H1 (cell line): ENCODE results near the gene RFT1. TPM values are rescaled to one million over a fixed set of nuclear protein-coding genes. Genes with fewer than 3 reads are reported as not detected.

Experiments used
- CTCF ChIA-PET: fragments of 300-600 bp; sonication (Branson Sonifier 250); formaldehyde crosslinking; loops from one replicate; lab custom pipeline; 2021; ENCODE audit not compliant: partially characterized antibody; lab: Charles Lee
- POLR2A ChIA-PET: fragments of 300-600 bp; sonication (Branson Sonifier 250); formaldehyde crosslinking; loops from one replicate; lab custom pipeline; 2021; ENCODE audit warnings: inconsistent platforms; ENCODE audit not compliant: partially characterized antibody; lab: Charles Lee
- DNase-seq, 2 experiments: peaks; one replicate each; pipeline versions ENCODE4 v3.0.0 to v3.0.0-alpha.2; 2010 to 2022; ENCODE audit warnings: low spot score in 2 of 2, low read depth in 1 of 2, mixed read lengths in 1 of 2
- FAIRE-seq: peaks from 2 replicates; lab custom pipeline; 2011; peaks lifted over from hg19 to GRCh38; lab: Jason Lieb, UNC
- H2AFZ ChIP-seq: 2 replicates; pipeline ENCODE4 v1.8.1; 2012; ENCODE audit warnings: low read length, inconsistent platforms
- H2AK5ac ChIP-seq: 2 replicates; pipeline ENCODE4 v1.6.1; 2013; ENCODE audit warnings: low read depth, low read length
- H2BK120ac ChIP-seq: replicated peaks from 2 replicates; pipeline ENCODE3; 2013; ENCODE audit warnings: low read depth, low read length, inconsistent platforms
- H2BK12ac ChIP-seq: 2 replicates; pipeline ENCODE4 v1.6.1; 2013; ENCODE audit warnings: low read depth, low read length
- H2BK15ac ChIP-seq: 2 replicates; pipeline ENCODE4 v1.6.1; 2013; ENCODE audit warnings: low read length
- H2BK20ac ChIP-seq: 2 replicates; pipeline ENCODE4 v1.6.1; 2013; ENCODE audit warnings: low read length
- H2BK5ac ChIP-seq: 2 replicates; pipeline ENCODE4 v1.6.1; 2013; ENCODE audit warnings: low read depth, low read length
- H3K14ac ChIP-seq: 2 replicates; pipeline ENCODE4 v1.6.1; 2013; ENCODE audit warnings: inconsistent platforms; ENCODE audit not compliant: insufficient read length
- H3K18ac ChIP-seq: 2 replicates; pipeline ENCODE4 v1.6.1; 2013; ENCODE audit warnings: low read length; ENCODE audit errors: extremely low read depth
- H3K23ac ChIP-seq: 2 replicates; pipeline ENCODE4 v1.6.1; 2013; ENCODE audit warnings: inconsistent platforms; ENCODE audit not compliant: insufficient read length
- H3K23me2 ChIP-seq: 2 replicates; pipeline ENCODE4 v1.6.1; 2013; ENCODE audit warnings: low read depth, low read length
- H3K27ac ChIP-seq: 2 replicates; pipeline ENCODE4 v1.6.1; 2011; ENCODE audit warnings: low read depth, low read length, inconsistent platforms
- H3K27me3 ChIP-seq, 4 experiments: replicated peaks in 1 of 4; 1 replicate in 1 of 4; 2 replicates in 3 of 4; pipeline versions ENCODE4 v1.6.1 to v1.8.1; 2011 to 2013; ENCODE audit warnings: low read length in 3 of 4, mild to moderate bottlenecking in 3 of 4, inconsistent platforms in 2 of 4, mixed read lengths in 2 of 4, moderate library complexity in 1 of 4; ENCODE audit not compliant: control insufficient read depth in 3 of 4, insufficient read depth in 3 of 4; ENCODE audit errors: extremely low read depth in 1 of 4
- H3K36me3 ChIP-seq, 4 experiments: 2 replicates each; pipeline versions ENCODE4 v1.6.1 to v1.8.1; 2011 to 2013; ENCODE audit warnings: mild to moderate bottlenecking in 4 of 4, low read length in 3 of 4, moderate library complexity in 2 of 4, control low read depth in 1 of 4, inconsistent platforms in 1 of 4; ENCODE audit not compliant: insufficient read depth in 4 of 4, control insufficient read depth in 2 of 4
- H3K4ac ChIP-seq: replicated peaks from 2 replicates; pipeline ENCODE3; 2013; ENCODE audit warnings: low read length, low read depth, mixed read lengths, inconsistent platforms; ENCODE audit not compliant: insufficient read length
- H3K4me1 ChIP-seq, 4 experiments: replicated peaks in 1 of 4; 1 replicate in 1 of 4; 2 replicates in 3 of 4; pipeline versions ENCODE4 v1.6.1 to v1.8.1; 2011 to 2013; ENCODE audit warnings: low read length in 3 of 4, inconsistent platforms in 2 of 4, mixed read lengths in 1 of 4; ENCODE audit not compliant: insufficient read depth in 4 of 4, control insufficient read depth in 3 of 4
- H3K4me2 ChIP-seq, 2 experiments: 2 replicates each; pipeline versions ENCODE4 v1.6.1 to v1.8.1; 2011 to 2013; ENCODE audit warnings: low read depth in 2 of 2, low read length in 2 of 2, control low read depth in 1 of 2, inconsistent platforms in 1 of 2, mild to moderate bottlenecking in 1 of 2; ENCODE audit not compliant: insufficient read depth in 1 of 2
- H3K4me3 ChIP-seq, 4 experiments: fragments of 200-600, 300-600 bp in 1 of 4; sonication (generic), shearing (Covaris generic), sonication (Bioruptor Twin) in 1 of 4; 2 replicates each; pipeline versions ENCODE4 v1.5.1 to v1.8.1; 2011 to 2016; ENCODE audit warnings: low read length in 4 of 4, low read depth in 3 of 4, control low read depth in 2 of 4, inconsistent platforms in 2 of 4, mild to moderate bottlenecking in 2 of 4, mixed read lengths in 1 of 4, moderate library complexity in 1 of 4; ENCODE audit not compliant: insufficient read depth in 2 of 4; ENCODE audit errors: extremely low read depth in 1 of 4
- H3K56ac ChIP-seq: replicated peaks from 2 replicates; pipeline ENCODE3; 2013; ENCODE audit warnings: low read depth, mild to moderate bottlenecking, mixed read lengths, low read length, inconsistent platforms; ENCODE audit not compliant: insufficient read length
- H3K79me1 ChIP-seq: 2 replicates; pipeline ENCODE4 v1.6.1; 2013; ENCODE audit warnings: low read depth, low read length, control low read depth
- H3K79me2 ChIP-seq, 2 experiments: 2 replicates each; pipeline versions ENCODE4 v1.6.1 to v1.8.1; 2012 to 2013; ENCODE audit warnings: low read length in 2 of 2, mild to moderate bottlenecking in 2 of 2, inconsistent platforms in 1 of 2; ENCODE audit not compliant: insufficient read depth in 2 of 2, control insufficient read depth in 1 of 2
- H3K9ac ChIP-seq, 4 experiments: replicated peaks in 1 of 4; 1 replicate in 1 of 4; 2 replicates in 3 of 4; pipeline versions ENCODE4 v1.6.1 to v1.8.1; 2011 to 2013; ENCODE audit warnings: low read depth in 3 of 4, low read length in 3 of 4, control low read depth in 2 of 4, mild to moderate bottlenecking in 2 of 4, moderate library complexity in 2 of 4, inconsistent platforms in 1 of 4; ENCODE audit errors: extremely low read depth in 1 of 4
- H3K9me3 ChIP-seq, 2 experiments: 2 replicates each; pipeline versions ENCODE4 v1.6.1 to v1.8.1; 2012 to 2013; ENCODE audit warnings: mild to moderate bottlenecking in 2 of 2, moderate library complexity in 2 of 2, control low read depth in 1 of 2, inconsistent platforms in 1 of 2, low read depth in 1 of 2, low read length in 1 of 2, mixed read lengths in 1 of 2; ENCODE audit not compliant: insufficient read depth in 2 of 2
- H4K20me1 ChIP-seq, 2 experiments: replicated peaks in 1 of 2; 2 replicates each; pipeline versions ENCODE3 to v1.8.1; 2011 to 2013; ENCODE audit warnings: inconsistent platforms in 2 of 2, low read length in 2 of 2, mild to moderate bottlenecking in 1 of 2; ENCODE audit not compliant: insufficient read depth in 2 of 2, control insufficient read depth in 1 of 2
- H4K5ac ChIP-seq: 2 replicates; pipeline ENCODE4 v1.6.1; 2013; ENCODE audit warnings: low read length, low read depth, mixed read lengths, inconsistent platforms; ENCODE audit not compliant: insufficient read length
- H4K8ac ChIP-seq: 2 replicates; pipeline ENCODE4 v1.8.0; 2013; ENCODE audit warnings: mild to moderate bottlenecking, moderate library complexity, low read length, inconsistent platforms; ENCODE audit not compliant: insufficient read depth; ENCODE audit errors: extremely low read depth
- H4K91ac ChIP-seq: replicated peaks from 2 replicates; pipeline ENCODE3; 2013; ENCODE audit warnings: low read length, mixed read lengths, inconsistent platforms; ENCODE audit not compliant: insufficient read length
- ASH2L ChIP-seq: fragments of 200-600, 300-600 bp; sonication (generic); IDR thresholded peaks from one replicate; pipeline ENCODE4 v1.7.1; 2017; ENCODE audit warnings: low read length
- CBX8 ChIP-seq: fragments of 300-800, 300-1000 bp; sonication (generic); IDR thresholded peaks from 2 replicates; pipeline ENCODE4 v1.7.1; 2016; ENCODE audit warnings: low read depth, low read length, borderline replicate concordance
- CEBPB ChIP-seq: IDR thresholded peaks from 2 replicates; pipeline ENCODE4 v1.6.1; 2012; ENCODE audit warnings: low read depth, low read length
- CTBP2 ChIP-seq: IDR thresholded peaks from 2 replicates; pipeline ENCODE4 v1.7.0; 2011; ENCODE audit warnings: borderline replicate concordance, mild to moderate bottlenecking, moderate library complexity, mixed read lengths, low read length; ENCODE audit not compliant: insufficient read depth, insufficient read length
- POU5F1 ChIP-seq: IDR thresholded peaks from 2 replicates; pipeline ENCODE4 v1.6.1; 2011; ENCODE audit warnings: low read depth, mild to moderate bottlenecking, low read length, moderate library complexity
- RBBP5 ChIP-seq: IDR thresholded peaks from 2 replicates; pipeline ENCODE4 v1.7.1; 2012; ENCODE audit warnings: low read depth, mild to moderate bottlenecking, inconsistent platforms, low read length, moderate library complexity, borderline replicate concordance
- RNF2 ChIP-seq: fragments of 200-900, 300-1000 bp; sonication (generic); IDR thresholded peaks from 2 replicates; pipeline ENCODE4 v1.7.1; 2016; ENCODE audit warnings: borderline replicate concordance, low read depth, mild to moderate bottlenecking, antibody characterized with exemption, low read length; ENCODE audit not compliant: poor library complexity, severe bottlenecking; ENCODE audit errors: missing control alignments
- SIN3A ChIP-seq, 2 experiments: IDR thresholded peaks in 1 of 2; conservative IDR thresholded peaks in 1 of 2; 2 replicates each; pipeline ENCODE4 v1.6.1; 2011 to 2012; ENCODE audit warnings: low read length in 2 of 2, improper control_type of control experiment in 1 of 2, low read depth in 1 of 2, mild to moderate bottlenecking in 1 of 2
- WGBS, 2 experiments: shearing (Covaris generic) in 1 of 2; methylation state at CpG; one replicate each; pipeline versions ENCODE4 v1.1.6 to v1.1.7; 2013 to 2015; ENCODE audit warnings: low lambda C conversion rate in 2 of 2, mixed read lengths in 2 of 2, inconsistent platforms in 1 of 2, low coverage in 1 of 2, missing lambda C conversion rate in 1 of 2; ENCODE audit not compliant: insufficient replicate concordance in 2 of 2, insufficient coverage in 1 of 2, insufficient read length in 1 of 2; ENCODE audit errors: extremely low coverage in 1 of 2, missing lambda C conversion rate in 1 of 2; 5-methylcytosine and 5-hydroxymethylcytosine counted together
- polyA plus RNA-seq, 7 experiments: library from polyadenylated mRNA; depleted of rRNA in 3 of 7; stranded (reverse) in 5 of 7; unstranded in 2 of 7; fragments of >200 nt in 5 of 7; fragments of 200-250 nt in 2 of 7; gene quantifications; 1 replicate in 5 of 7; 2 replicates in 1 of 7; 4 replicates in 1 of 7; pipeline versions ENCODE4 v1.2.1 to v1.2.3, GENCODE V29; 2011 to 2013; ENCODE audit warnings: missing spikeins in 2 of 7, mixed read lengths in 2 of 7
- total RNA-seq: library from RNA; stranded (reverse); fragmentation: NEBNext Ultra II Directional; extraction: Animal tissue kit (Norgen Biotek cat#: 25700); gene quantifications from 2 replicates; pipeline ENCODE4 v1.2.1, GENCODE V29; 2021
- TF ChIP-seq, protein P1 (sequence below): IDR thresholded peaks from 2 replicates; pipeline ENCODE4 v1.6.1; 2011; ENCODE audit warnings: low read depth, mild to moderate bottlenecking, low read length; ENCODE audit not compliant: insufficient read depth

Gene RFT1
- total and polyA plus RNA-seq, 2 of the 8 experiments (the other 6 are each of a cell fraction or from before 2014, with no cell fraction given): 27.7 to 42.4 TPM

DNA sequence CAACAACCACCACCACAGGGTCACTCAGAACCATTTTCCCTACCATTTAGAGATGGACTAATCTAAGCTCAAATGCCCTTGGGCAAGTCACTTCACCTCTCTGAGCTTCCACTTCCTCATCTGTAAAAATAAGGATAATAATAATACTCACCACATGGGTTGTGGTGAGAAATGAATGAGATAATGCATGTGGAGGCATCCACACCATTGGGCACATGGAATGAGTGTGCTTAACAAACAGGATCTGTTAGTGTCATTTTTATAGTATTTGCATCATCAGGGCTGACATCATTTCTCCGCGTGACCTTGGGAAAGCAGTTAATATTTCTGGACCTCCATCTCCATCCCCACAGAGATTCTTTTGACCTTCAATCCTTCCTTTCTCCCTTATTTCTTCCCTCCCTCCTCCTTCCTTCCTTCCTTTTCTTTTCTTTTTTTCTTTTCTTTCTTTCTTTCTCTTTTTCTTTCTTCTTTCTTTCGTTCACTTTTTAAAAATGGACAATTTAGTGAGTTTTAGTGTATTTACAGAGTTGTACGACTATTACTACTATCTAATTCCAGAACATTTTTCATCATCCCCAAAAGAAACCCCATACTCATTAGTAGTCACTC, 7.7 kb upstream of the RFT1 start:
- Histone ChIP-seq H3K79me1 (no peaks in the 10 kb centered on the region; the same call in 1 of the 2 replicates), H4K91ac (no peak overlapping the region)
- POLR2A ChIA-PET: interaction anchor here (0.6 to 4.6 kb wide), 4 partner anchors 7 to 58 kb away, joined by 3 to 22 read pairs (median 4); no protein-coding TSS in a partner anchor
- no peak for TF ChIP-seq CTBP2
- no peak for TF ChIP-seq RBBP5
- no peak for TF ChIP-seq CBX8
- TF ChIP-seq ASH2L: no peak
- TF ChIP-seq POU5F1: no peak
- TF ChIP-seq RNF2: no peak
- TF ChIP-seq, protein P1, sequence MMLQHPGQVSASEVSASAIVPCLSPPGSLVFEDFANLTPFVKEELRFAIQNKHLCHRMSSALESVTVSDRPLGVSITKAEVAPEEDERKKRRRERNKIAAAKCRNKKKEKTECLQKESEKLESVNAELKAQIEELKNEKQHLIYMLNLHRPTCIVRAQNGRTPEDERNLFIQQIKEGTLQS: no peak
- no peak for TF ChIP-seq CEBPB
- no peak for TF ChIP-seq SIN3A (conservative IDR thresholded peaks at IDR 0.05 in 1 of 2, IDR thresholded peaks at IDR 0.05 in 1 of 2; ENCODE audit: low read depth in 1 of 2, low read length in 2 of 2)

More for the DNA sequence above, 7.7 kb upstream of the RFT1 start:
- Histone ChIP-seq H3K14ac (no peak overlapping the region), H2AK5ac (no peak overlapping the region), H3K56ac (no peak overlapping the region), H2BK20ac (no peak overlapping the region), H4K8ac (no peak overlapping the region), H3K79me2 (no peaks in the 10 kb centered on the region), H3K4ac (no peak overlapping the region), H3K9ac (no peak overlapping the region), H2BK5ac (no peak overlapping the region), H3K23me2 (no peaks in the 10 kb centered on the region; the same call in 1 of the 2 replicates), H4K5ac (no peak overlapping the region), H2BK15ac (no peak overlapping the region), H3K27me3 (no peaks in the 10 kb centered on the region), H3K9me3 (no peaks in the 10 kb centered on the region), H3K4me2 (no peak overlapping the region), H3K27ac (no peak overlapping the region), H2BK120ac (no peak overlapping the region), H2AFZ (no peak overlapping the region), H3K36me3 (no peaks in the 10 kb centered on the region; a peak in 1 of 8 replicates), H3K18ac (no peak overlapping the region), H3K23ac (no peak overlapping the region), H3K4me1 (no peaks in the 10 kb centered on the region; a peak in 1 of 7 replicates), H4K20me1 (peaks cover 0 to 4% of the 10 kb centered on the region in 2 experiments), H2BK12ac (no peak overlapping the region), H3K4me3 (no peak overlapping the region)
- CTCF ChIA-PET: interaction anchor here (0.6 to 11.8 kb wide), 8 partner anchors 8 to 317 kb away, joined by 3 to 164 read pairs (median 4); no protein-coding TSS in a partner anchor
- DNase-seq: no peak
- FAIRE-seq: no peak
- WGBS, 2 experiments: 85% methylated on average over 4 of the region's 4 CpGs; no CpG with 5 or more reads in 1 of the 2 experiments
